ENCODE results near the gene PSKH1.

- no peak for TF ChIP-seq CTCF (IDR thresholded peaks at IDR 0.05; ENCODE audit: insufficient read depth, low read length)
- TF ChIP-seq POLR2AphosphoS5 (IDR thresholded peaks at IDR 0.05; ENCODE audit: low read depth), result no peak
- no peak for TF ChIP-seq GABPA (IDR thresholded peaks at IDR 0.05; ENCODE audit: low read depth)
Measured at GRCh38 chr16:67855789-67856188, 37.3 kb upstream of the PSKH1 start.

All from HL-60 (cell line).